HEK293 (cell line): ENCODE measurements around the gene PTPRG.

Experiments used
- CTCF ChIA-PET: fragments of 350-600 bp; formaldehyde crosslinking; extraction: SDS; loops from one replicate; lab custom pipeline; 2021; ENCODE audit warnings: antibody characterized with exemption; lab: Yijun Ruan, JAX
- POLR2A ChIA-PET: fragments of 300-600 bp; formaldehyde crosslinking; extraction: SDS; loops from one replicate; lab custom pipeline; 2020; ENCODE audit warnings: antibody characterized with exemption, inconsistent platforms; lab: Yijun Ruan, JAX
- H3K27ac ChIP-seq: fragments of 200-500 bp; sonication (Bioruptor generic); 2 replicates; pipeline ENCODE4 v1.5.1; 2014; ENCODE audit warnings: low read depth, low read length, control low read depth, inconsistent platforms; ENCODE audit errors: extremely low read depth
- H3K36me3 ChIP-seq, 2 experiments: fragments of 200-500 bp in 1 of 2; sonication (Bioruptor generic) in 1 of 2; 1 replicate in 1 of 2; 2 replicates in 1 of 2; pipeline ENCODE4 v1.5.1; 2014 to 2017; ENCODE audit warnings: inconsistent platforms in 2 of 2, low read length in 2 of 2; ENCODE audit not compliant: control insufficient read depth in 2 of 2, insufficient read depth in 1 of 2
- H3K4me1 ChIP-seq: fragments of 200-500 bp; sonication (Bioruptor generic); 2 replicates; pipeline ENCODE4 v1.5.1; 2014; ENCODE audit warnings: mild to moderate bottlenecking, low read length, inconsistent platforms; ENCODE audit not compliant: control insufficient read depth, insufficient read depth
- H3K4me3 ChIP-seq: 2 replicates; pipeline ENCODE4 v1.5.1; 2011; ENCODE audit warnings: low read depth, mild to moderate bottlenecking, control low read depth, low read length, moderate library complexity
- H3K9me3 ChIP-seq: fragments of 200-500 bp; sonication (Bioruptor generic); 2 replicates; pipeline ENCODE4 v1.5.1; 2014; ENCODE audit warnings: low read depth, low read length, inconsistent platforms; ENCODE audit not compliant: control insufficient read depth, insufficient read depth
- BCL11B ChIP-seq: fragments of 450-650 bp; formaldehyde crosslinking; IDR thresholded peaks from 2 replicates; pipeline ENCODE4 v1.5.1; 2016; ENCODE audit warnings: low read depth, missing biosample characterization, missing genetic modification characterization
- HOXA7 ChIP-seq: sonication (generic); formaldehyde crosslinking; IDR thresholded peaks from 2 replicates; pipeline ENCODE4 v1.8.1; 2022; ENCODE audit warnings: missing genetic modification reagents, borderline replicate concordance
- PRDM1 ChIP-seq: fragments of 450-650 bp; formaldehyde crosslinking; IDR thresholded peaks from 2 replicates; pipeline ENCODE4; 2016; ENCODE audit warnings: missing biosample characterization, missing genetic modification characterization
- ZNF140 ChIP-seq: fragments of 450-650 bp; formaldehyde crosslinking; IDR thresholded peaks from 2 replicates; pipeline ENCODE4 v1.5.1; 2016; ENCODE audit warnings: missing biosample characterization, missing genetic modification characterization
- ZNF211 ChIP-seq: fragments of 450-650 bp; formaldehyde crosslinking; IDR thresholded peaks from 2 replicates; pipeline ENCODE4 v1.5.1; 2016; ENCODE audit warnings: low read depth, missing biosample characterization, missing genetic modification characterization
- ZNF274 ChIP-seq, 2 experiments: fragments of 200-500 bp in 1 of 2; fragments of 450-650 bp in 1 of 2; sonication (Bioruptor generic) in 1 of 2; formaldehyde crosslinking in 1 of 2; IDR thresholded peaks; 2 replicates each; pipeline versions ENCODE4 v1.5.1 to v1.6.1; 2014 to 2016; ENCODE audit warnings: borderline replicate concordance in 1 of 2, inconsistent platforms in 1 of 2, low read length in 1 of 2, missing biosample characterization in 1 of 2, missing genetic modification characterization in 1 of 2
- ZNF658 ChIP-seq: fragments of 450-650 bp; formaldehyde crosslinking; IDR thresholded peaks from 2 replicates; pipeline ENCODE4; 2016; ENCODE audit warnings: missing biosample characterization, missing genetic modification characterization
- ZNF670 ChIP-seq: fragments of 450-650 bp; formaldehyde crosslinking; IDR thresholded peaks from 2 replicates; pipeline ENCODE4 v1.5.1; 2016; ENCODE audit warnings: missing biosample characterization, missing genetic modification characterization, low read depth
- ZNF747 ChIP-seq: fragments of 450-650 bp; formaldehyde crosslinking; IDR thresholded peaks from 2 replicates; pipeline ENCODE4 v1.5.1; 2016; ENCODE audit warnings: missing biosample characterization, missing genetic modification characterization
- ZNF792 ChIP-seq: fragments of 450-650 bp; formaldehyde crosslinking; IDR thresholded peaks from 2 replicates; pipeline ENCODE4 v1.5.1; 2016; ENCODE audit warnings: missing biosample characterization, missing genetic modification characterization
- TF ChIP-seq, protein P1 (sequence below): fragments of 450-650 bp; formaldehyde crosslinking; IDR thresholded peaks from 2 replicates; pipeline ENCODE4 v1.5.1; 2017; ENCODE audit warnings: missing biosample characterization, missing genetic modification characterization
- TF ChIP-seq, protein P2 (sequence below): fragments of 450-650 bp; formaldehyde crosslinking; IDR thresholded peaks from 2 replicates; pipeline ENCODE4 v1.5.1; 2016; ENCODE audit warnings: missing biosample characterization, missing genetic modification characterization, borderline replicate concordance
- TF ChIP-seq, protein P3 (sequence below): fragments of 450-650 bp; formaldehyde crosslinking; conservative IDR thresholded peaks from 2 replicates; pipeline ENCODE4 v1.5.1; 2016; ENCODE audit warnings: low read depth, missing biosample characterization, missing genetic modification characterization
- TF ChIP-seq, protein P4 (sequence below): fragments of 450-650 bp; formaldehyde crosslinking; IDR thresholded peaks from 2 replicates; pipeline ENCODE4 v1.5.1; 2016; ENCODE audit warnings: missing biosample characterization, missing genetic modification characterization

Gene PTPRG

DNA sequence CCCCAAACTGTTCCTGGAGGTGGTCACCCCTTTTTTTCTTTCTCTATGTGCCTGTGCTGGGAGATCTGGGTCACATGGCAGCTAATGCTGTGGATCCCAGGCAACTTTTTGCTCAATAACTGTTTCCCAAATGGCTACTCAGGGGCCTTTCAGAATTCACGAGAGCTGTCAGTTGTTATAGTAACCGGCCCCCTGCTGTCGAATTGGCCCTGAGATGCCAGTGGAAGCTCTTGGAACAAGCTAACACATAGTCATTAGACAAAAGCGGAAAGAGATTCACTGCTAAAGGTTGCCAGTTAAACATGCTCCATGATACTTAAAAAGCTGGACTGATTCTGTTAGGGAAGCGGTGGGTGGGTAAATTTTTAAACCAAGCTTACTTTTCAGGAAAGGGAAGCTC, 667.8 kb downstream of the PTPRG start:
- CTCF ChIA-PET: interaction anchor here (0.5 to 1.0 kb wide), 2 partner anchors 9 to 1419 kb away, joined by 3 read pairs; no protein-coding TSS in a partner anchor
- TF ChIP-seq HOXA7 (CRISPR knock-in tag): no peak
- TF ChIP-seq BCL11B (tag by site-specific recombination): no peak
- TF ChIP-seq ZNF211 (tag by site-specific recombination): no peak
- TF ChIP-seq, protein P1, sequence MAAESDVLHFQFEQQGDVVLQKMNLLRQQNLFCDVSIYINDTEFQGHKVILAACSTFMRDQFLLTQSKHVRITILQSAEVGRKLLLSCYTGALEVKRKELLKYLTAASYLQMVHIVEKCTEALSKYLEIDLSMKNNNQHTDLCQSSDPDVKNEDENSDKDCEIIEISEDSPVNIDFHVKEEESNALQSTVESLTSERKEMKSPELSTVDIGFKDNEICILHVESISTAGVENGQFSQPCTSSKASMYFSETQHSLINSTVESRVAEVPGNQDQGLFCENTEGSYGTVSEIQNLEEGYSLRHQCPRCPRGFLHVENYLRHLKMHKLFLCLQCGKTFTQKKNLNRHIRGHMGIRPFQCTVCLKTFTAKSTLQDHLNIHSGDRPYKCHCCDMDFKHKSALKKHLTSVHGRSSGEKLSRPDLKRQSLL (tag by site-specific recombination): no peak
- TF ChIP-seq, protein P2, sequence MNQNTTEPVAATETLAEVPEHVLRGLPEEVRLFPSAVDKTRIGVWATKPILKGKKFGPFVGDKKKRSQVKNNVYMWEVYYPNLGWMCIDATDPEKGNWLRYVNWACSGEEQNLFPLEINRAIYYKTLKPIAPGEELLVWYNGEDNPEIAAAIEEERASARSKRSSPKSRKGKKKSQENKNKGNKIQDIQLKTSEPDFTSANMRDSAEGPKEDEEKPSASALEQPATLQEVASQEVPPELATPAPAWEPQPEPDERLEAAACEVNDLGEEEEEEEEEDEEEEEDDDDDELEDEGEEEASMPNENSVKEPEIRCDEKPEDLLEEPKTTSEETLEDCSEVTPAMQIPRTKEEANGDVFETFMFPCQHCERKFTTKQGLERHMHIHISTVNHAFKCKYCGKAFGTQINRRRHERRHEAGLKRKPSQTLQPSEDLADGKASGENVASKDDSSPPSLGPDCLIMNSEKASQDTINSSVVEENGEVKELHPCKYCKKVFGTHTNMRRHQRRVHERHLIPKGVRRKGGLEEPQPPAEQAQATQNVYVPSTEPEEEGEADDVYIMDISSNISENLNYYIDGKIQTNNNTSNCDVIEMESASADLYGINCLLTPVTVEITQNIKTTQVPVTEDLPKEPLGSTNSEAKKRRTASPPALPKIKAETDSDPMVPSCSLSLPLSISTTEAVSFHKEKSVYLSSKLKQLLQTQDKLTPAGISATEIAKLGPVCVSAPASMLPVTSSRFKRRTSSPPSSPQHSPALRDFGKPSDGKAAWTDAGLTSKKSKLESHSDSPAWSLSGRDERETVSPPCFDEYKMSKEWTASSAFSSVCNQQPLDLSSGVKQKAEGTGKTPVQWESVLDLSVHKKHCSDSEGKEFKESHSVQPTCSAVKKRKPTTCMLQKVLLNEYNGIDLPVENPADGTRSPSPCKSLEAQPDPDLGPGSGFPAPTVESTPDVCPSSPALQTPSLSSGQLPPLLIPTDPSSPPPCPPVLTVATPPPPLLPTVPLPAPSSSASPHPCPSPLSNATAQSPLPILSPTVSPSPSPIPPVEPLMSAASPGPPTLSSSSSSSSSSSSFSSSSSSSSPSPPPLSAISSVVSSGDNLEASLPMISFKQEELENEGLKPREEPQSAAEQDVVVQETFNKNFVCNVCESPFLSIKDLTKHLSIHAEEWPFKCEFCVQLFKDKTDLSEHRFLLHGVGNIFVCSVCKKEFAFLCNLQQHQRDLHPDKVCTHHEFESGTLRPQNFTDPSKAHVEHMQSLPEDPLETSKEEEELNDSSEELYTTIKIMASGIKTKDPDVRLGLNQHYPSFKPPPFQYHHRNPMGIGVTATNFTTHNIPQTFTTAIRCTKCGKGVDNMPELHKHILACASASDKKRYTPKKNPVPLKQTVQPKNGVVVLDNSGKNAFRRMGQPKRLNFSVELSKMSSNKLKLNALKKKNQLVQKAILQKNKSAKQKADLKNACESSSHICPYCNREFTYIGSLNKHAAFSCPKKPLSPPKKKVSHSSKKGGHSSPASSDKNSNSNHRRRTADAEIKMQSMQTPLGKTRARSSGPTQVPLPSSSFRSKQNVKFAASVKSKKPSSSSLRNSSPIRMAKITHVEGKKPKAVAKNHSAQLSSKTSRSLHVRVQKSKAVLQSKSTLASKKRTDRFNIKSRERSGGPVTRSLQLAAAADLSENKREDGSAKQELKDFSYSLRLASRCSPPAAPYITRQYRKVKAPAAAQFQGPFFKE: no peak
- no peak for TF ChIP-seq ZNF658 (tag by site-specific recombination)
- TF ChIP-seq PRDM1: no peak
- TF ChIP-seq, protein P3, sequence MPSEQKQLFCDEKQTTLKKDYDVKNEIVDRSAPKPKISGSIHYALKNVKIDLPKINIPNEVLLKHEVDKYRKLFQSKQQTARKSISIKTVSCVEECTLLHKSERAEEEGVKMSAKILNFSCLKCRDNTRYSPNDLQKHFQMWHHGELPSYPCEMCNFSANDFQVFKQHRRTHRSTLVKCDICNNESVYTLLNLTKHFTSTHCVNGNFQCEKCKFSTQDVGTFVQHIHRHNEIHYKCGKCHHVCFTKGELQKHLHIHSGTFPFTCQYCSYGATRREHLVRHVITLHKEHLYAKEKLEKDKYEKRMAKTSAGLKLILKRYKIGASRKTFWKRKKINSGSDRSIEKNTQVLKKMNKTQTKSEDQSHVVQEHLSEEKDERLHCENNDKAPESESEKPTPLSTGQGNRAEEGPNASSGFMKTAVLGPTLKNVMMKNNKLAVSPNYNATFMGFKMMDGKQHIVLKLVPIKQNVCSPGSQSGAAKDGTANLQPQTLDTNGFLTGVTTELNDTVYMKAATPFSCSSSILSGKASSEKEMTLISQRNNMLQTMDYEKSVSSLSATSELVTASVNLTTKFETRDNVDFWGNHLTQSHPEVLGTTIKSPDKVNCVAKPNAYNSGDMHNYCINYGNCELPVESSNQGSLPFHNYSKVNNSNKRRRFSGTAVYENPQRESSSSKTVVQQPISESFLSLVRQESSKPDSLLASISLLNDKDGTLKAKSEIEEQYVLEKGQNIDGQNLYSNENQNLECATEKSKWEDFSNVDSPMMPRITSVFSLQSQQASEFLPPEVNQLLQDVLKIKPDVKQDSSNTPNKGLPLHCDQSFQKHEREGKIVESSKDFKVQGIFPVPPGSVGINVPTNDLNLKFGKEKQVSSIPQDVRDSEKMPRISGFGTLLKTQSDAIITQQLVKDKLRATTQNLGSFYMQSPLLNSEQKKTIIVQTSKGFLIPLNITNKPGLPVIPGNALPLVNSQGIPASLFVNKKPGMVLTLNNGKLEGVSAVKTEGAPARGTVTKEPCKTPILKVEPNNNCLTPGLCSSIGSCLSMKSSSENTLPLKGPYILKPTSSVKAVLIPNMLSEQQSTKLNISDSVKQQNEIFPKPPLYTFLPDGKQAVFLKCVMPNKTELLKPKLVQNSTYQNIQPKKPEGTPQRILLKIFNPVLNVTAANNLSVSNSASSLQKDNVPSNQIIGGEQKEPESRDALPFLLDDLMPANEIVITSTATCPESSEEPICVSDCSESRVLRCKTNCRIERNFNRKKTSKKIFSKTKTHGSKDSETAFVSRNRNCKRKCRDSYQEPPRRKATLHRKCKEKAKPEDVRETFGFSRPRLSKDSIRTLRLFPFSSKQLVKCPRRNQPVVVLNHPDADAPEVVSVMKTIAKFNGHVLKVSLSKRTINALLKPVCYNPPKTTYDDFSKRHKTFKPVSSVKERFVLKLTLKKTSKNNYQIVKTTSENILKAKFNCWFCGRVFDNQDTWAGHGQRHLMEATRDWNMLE: no peak
- TF ChIP-seq ZNF670 (tag by site-specific recombination): no peak
- TF ChIP-seq ZNF274 (IDR thresholded peaks at IDR 0.05; ENCODE audit: low read length): no peak
- no peak for TF ChIP-seq ZNF274 (tag by site-specific recombination; IDR thresholded peaks at IDR 0.05; ENCODE audit: borderline replicate concordance)
- no peak for TF ChIP-seq ZNF140 (tag by site-specific recombination)
- no peak for TF ChIP-seq ZNF792 (tag by site-specific recombination)
- no peak for TF ChIP-seq ZNF747 (tag by site-specific recombination)
- TF ChIP-seq, protein P4, sequence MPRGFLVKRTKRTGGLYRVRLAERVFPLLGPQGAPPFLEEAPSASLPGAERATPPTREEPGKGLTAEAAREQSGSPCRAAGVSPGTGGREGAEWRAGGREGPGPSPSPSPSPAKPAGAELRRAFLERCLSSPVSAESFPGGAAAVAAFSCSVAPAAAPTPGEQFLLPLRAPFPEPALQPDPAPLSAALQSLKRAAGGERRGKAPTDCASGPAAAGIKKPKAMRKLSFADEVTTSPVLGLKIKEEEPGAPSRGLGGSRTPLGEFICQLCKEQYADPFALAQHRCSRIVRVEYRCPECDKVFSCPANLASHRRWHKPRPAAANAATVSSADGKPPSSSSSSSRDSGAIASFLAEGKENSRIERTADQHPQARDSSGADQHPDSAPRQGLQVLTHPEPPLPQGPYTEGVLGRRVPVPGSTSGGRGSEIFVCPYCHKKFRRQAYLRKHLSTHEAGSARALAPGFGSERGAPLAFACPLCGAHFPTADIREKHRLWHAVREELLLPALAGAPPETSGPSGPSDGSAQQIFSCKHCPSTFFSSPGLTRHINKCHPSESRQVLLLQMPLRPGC: no peak
- TF ChIP-seq, all 188 proteins: peak for 0
- Histone ChIP-seq H3K9me3 (no peaks in the 10 kb centered on the region), H3K27ac (no peak overlapping the region), H3K4me1 (no peaks in the 10 kb centered on the region), H3K36me3 (no peaks in the 10 kb centered on the region), H3K4me3 (no peak overlapping the region)
- POLR2A ChIA-PET: no interaction called here
